Measurements from ENCODE around the gene MLYCD.
"Not testable (repeated sequence)": the region's sequence is repeated elsewhere in the genome, so short reads cannot be mapped to it uniquely, and the experiment has no call there.

MLYCD gene

DNA sequence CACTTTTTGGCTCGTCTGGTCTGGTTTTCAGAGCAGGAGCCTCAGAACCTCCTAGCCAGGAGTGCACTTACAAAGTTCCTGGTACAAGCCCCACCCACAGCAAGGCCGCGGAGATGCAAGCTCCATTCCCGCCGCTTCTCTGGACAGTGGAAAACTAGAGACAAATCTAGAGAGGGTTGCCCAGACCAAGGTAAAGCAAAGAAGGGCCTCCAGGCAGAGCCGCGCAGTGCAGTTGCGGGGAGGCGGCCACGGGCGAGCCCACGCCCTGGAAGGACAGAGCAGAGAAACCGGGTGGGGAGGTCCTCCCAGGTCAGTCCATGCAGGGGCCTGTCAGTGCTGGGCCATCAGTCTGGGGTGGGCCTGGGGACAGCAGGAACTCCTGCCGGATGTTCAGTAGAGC is 43.2 kb downstream of the MLYCD start:
- DNase-seq = no peak

GRCh38 chr16:83942815-83943515 is 44.0 kb downstream of the MLYCD start:
- DNase-seq = no peak

GRCh38 chr16:83943516-83944050 is 44.7 kb downstream of the MLYCD start:
- DNase-seq = no peak

GRCh38 chr16:83945587-83945986 is 46.7 kb downstream of the MLYCD start:
- no peak for DNase-seq

DNA sequence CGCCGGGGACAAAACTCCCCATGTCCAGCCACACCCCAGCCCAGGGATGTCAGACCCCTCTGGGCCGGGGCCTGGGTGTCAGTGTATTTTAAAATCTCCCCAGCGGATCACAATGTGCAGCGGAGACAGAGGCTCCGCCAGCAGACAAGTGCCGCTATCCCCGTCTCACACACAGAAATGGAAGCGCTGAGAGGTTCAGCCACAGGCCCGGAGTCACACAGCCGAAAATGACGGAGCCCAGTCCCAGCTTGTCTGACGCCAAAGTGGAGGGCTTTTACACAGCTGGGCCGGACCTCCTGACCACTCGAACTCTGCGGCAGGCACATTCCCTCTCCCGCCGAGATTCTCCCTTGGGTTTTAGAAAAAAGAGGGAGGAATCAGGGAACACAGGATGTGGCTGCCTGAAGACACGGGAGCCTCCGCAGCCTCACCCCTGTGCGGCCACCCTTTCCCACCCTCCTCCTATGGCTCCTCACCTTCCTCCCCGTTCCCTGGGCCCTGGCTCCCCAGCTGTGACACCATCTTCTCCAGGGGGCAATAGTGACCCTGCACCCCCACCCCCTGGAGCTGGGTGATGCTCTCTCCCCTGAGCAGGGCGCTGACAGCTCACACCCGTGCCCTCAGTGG is 47.4 kb downstream of the MLYCD start:
- DNase-seq = no peak

DNA sequence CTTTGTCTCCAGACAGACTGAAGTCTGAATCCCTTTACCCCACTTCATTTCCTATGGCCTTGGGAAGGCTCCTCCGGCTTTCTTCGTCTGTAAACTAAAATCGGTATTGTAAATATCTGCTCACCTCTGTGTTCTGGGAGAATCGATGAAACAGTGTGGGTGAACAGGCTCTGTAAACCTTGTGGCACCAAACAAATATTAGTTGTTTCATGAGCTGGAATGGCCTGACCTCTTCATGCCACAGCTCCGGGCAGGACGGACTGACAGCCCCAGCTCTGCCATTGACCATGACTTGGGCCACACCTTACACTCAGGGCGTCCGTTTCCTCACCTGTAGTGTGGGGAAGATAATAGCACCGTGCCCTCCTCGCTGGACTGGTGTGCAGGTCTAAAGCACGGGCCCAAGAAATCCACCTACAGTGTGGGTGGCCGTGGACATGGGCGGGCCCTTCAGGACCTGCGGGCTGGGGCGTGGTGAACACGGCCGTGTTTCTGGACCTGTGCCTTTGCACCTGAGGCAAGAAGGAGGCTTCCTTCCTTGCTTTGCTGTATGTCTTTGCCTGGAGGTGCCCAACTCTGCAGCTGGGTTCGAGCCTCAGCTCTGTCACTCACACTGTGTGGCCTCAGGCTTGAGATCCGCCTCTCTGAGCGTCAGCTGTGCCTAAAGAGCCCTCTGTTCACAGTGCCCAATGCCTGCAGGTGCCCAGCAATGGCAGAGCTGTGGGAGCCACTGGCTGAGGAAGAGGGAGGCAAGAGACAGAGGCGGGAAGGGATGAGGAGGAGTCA is 48.1 kb downstream of the MLYCD start:
- no peak for DNase-seq

DNA sequence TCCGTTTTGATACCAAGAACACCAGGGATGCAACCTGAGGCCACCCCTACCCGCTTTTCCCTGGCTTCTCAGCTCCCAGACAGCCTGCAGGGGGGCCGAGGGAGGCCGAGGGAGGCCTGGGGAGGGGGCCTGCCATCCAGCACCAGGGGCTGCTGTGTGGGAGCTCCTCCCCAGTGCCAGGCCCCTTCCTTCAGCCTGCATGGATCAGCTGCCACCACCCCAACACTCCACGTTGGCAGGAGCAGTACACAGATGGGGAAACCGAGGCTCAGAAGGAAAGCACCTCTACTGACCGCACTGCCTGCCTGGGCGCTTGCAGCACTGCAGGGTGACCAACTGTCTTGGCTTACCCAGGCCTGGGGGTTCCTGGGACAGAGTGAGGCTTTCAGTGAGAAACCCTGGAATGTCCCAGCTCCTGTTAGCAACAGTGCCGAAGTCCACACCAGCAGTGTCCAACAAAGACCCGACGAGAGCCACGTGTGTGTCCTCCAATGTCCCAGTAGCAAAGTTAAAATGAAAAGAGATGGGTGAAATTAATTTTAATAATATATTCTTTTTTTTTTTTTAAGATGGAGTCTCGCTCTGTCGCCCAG is 48.8 kb downstream of the MLYCD start:
- no peak for DNase-seq

DNA sequence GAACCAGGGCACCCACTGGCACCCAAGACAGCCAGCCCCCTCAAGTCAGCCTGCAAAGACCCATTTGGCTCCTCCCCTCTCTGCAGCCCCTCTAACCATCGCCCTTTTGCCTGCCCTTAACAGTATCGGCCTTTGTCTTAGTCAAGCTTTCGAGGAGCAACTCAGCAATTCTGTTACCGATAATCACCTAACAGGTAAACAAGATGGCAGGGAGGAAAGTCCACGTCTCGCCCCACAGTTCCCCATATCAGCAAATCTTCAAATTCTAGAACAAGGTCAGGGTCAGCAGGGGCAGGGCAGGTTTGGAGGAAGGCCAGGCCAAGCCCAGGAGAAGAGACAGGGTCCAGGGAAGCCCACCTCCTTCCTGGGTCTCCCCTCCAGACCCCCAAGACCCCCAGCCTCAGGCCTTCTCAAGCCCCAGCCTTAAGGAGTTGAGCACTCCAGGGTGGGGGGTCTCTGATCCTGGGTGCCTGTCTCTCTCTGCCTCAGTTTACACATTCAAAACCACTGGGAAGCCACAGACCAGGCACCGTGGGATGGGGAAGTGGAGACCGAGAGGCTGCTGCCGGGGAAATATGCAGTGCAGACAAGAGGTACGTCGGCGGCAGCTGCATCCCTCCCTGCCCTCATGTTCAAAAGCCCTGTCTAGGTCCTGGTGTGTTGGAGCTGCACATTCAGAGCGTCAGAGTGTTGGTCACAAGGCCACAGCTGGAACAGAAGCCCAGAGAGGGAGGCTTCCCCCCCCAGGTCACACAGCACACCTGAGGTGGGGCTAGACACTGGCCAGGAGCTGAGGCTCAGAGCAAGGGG is 50.2 kb downstream of the MLYCD start:
- no peak for DNase-seq

DNA sequence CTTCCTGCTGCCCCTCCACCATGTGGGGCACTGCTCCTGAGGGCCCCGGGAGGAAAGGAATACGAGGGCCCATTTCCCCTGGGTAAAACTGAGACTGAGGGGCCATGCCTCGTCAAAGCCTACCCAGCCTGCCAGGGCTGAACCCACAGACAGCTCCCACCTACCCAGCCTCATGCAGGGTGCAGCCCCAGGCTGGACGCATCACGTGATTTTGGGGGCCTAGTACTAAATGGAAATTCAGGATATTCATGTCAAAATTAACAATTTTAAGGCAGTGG is 50.7 kb downstream of the MLYCD start:
- DNase-seq = no peak

DNA sequence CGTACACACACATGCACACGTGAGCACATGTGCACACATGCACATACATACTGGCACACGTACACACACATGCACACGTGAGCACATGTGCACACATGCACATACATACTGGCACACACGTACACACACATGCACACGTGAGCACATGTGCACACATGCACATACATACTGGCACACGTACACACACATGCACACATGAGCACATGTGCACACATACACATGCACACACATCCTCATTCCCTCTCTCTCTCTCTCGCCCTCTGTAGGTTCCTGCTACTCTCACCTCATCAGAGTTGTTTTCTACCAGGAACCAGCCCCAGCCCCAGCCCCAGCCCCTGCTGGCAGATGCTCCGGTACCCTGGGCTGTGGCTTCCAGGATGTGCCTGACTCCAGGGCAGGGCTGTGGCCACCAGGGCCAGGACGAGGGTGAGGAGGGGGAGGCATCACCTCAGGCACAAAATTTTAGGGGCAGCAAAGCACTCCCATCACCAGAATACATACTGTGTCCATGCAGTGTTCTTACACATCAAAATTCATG is 52.0 kb downstream of the MLYCD start:
- DNase-seq = not testable (repeated sequence)

- no peak for DNase-seq
Measured at GRCh38 chr16:83951544-83951943, 52.6 kb downstream of the MLYCD start.

DNA sequence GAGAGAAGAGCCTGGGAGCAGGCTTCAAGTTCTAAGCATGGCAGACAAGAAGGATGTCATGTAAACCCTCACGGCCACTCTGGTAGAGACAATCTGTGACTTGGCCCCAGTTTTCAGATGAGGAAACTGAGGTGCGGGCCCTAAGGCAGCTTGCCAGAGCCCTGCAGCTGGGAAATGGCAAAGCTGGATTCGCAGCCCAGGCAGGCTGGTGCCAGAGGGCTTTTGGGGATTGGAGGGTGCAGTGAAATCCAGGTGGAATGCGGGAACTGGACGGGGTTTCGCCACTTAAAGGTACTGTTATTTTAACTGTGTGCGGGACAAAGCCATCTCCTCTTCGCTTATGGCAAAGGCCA is 53.6 kb downstream of the MLYCD start:
- DNase-seq = no peak

DNA sequence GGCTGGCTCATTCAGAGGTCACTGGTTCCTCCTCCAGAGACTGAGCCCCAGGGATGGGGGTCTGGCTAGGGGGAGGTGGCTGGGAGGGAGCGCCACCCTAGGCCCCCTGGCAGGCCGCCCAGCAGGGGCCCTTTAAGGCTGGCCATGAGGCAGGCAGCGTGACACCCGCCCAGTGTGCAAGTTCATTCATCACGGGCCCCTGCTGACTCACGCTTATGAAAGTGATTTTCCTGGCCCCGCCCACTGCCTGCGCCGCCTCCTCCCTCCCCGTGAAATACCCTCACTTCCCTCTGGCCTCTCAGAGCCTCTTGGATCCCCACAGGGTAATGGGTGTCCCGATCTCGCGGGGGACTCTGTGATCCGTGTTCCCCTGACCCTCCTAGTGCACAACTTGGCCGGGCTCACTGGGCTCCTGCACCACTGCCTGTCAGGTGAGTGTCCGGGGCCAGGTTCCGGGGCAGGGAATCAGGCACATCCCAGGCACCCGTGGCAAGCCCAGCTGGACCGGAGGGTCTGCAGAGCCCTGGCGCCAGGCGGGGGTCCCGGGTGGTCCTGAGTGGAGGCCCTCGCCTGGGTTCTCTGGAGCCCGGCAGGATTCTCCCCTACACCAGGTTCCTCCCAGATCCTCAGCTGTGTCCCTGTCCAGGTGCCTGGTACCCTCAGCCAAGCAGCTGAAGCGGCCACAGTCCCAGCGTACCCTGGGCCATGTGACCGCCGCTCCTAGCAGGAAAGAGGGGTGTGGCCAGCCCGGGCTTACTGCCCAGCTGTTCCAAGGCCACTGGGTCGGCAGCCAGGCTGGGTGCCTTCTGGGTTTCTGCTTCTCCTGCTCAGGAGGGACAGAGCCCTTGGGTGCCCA is 54.3 kb downstream of the MLYCD start, which contains the start of gene OSGIN1:
Gene OSGIN1, plus strand, starts transcription at position 301 of the 856 bp plus-strand sequence. CDS start 4,432 bp downstream, outside the sequence.
- DNase-seq = peak in 1 of 2 experiments; percentile 8

GRCh38 chr16:83953796-83954576 is 55.1 kb downstream of the MLYCD start:
- no peak for DNase-seq

- DNase-seq = no peak
Measured at GRCh38 chr16:83954577-83955016, 55.7 kb downstream of the MLYCD start.

DNA sequence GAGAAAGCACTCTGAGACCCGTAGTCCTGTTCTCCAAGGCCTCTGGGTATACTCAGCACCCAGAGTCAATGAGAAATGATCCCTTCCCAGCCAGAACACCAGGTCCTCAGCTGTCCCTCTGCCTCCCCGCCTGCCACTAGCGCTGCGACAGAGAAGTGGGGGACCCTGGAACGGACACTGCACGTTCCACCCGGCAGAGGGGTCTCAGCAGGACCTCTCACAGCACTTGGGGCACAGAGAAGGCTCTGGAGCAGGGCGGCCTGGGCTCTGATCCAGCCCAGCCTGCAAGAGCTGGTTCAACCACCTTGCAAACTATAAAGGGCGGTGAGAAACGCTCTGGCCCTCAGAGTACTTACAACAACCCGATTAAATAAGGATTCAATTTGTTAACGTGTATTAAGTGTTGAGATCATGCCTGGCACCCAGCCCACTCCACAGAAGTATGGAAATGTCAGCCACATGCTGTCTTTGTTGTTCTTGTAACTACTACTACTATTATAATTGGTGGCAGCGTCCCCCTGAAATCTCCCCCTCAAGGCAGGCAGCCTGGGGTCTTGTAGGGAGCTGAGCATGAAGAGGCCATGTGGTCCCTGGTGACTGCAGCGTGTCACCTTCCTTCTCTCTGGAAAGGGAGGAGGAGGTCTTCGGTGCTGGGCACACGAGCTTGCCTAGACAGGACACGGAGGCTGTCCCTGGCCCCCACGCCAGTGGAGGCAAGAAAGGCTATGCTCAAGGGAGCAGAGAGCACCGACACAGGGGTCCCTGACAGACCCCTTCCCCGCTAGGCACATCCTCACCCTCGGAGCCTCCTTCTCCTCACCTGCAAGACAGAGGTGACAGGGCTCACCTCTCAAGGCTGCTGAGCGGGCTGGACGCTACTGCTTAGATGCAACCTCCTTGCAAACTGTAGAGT is 56.6 kb downstream of the MLYCD start:
- no peak for DNase-seq

DNA sequence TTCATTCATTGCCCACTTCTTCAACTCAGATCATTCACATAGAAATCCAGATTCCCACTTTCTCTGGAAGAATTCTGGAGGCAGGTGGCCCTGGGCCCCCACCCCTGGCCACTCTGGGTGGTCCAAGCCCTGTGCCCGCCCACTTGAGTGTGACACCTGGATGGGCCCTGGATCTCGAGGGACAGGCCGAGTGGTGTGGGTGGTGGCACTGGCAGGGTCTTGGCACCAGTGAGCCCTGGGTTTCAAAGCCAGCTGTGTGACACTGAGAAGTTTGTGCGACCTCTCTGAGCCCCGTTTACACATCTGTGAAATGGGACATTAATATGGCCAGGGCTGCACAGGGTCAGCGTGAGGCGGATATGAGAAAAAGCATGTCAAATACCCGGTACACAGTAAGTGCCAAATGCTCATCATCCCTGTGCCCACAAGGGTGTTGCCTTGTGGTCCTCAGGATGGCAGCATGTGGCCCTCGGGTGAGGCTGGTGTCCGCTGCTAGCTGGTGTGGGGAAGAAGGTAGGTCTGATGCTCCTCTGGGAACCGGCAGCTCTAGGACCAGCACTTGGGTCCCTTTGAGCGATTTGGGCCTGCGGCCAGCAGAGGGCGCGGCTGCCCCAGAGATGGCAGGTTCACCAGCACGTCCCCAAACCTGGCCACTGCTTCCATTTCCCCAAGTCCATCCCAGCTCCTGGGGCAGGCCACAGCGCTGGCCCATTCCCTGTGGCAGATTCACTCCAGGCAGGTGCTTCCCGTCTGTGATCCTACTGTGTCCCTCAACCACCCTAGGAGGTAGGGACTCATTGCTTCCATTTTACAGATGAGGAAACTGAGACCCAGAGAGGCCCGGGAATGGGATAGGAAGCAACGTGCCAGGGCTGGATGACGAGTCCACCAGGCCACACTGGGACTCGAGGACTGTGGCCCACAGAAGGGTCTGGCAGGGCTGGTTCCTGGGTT is 57.7 kb downstream of the MLYCD start:
- peak; percentile 5 to 59 for DNase-seq

GRCh38 chr16:83957296-83957855 is 58.5 kb downstream of the MLYCD start:
- no peak for DNase-seq
